HG03108 (cell line): Measurements from ENCODE around the gene GPR108.

Source experiments
- ATAC-seq: cut with Tn5 transposase; IDR thresholded peaks from one replicate; pipeline ENCODE4 v1.9.1; 2021; ENCODE audit warnings: moderate library complexity; ENCODE audit not compliant: unreplicated experiment

GPR108 gene

GRCh38 chr19:6708346-6708745 is 29.0 kb downstream of the GPR108 start:
- no peak for ATAC-seq

GRCh38 chr19:6707658-6708018 is 29.7 kb downstream of the GPR108 start:
- ATAC-seq: no peak

GRCh38 chr19:6707011-6707657 is 30.2 kb downstream of the GPR108 start:
- no peak for ATAC-seq

GRCh38 chr19:6706633-6706958 is 30.8 kb downstream of the GPR108 start:
- ATAC-seq: no peak

GRCh38 chr19:6705931-6706632 is 31.3 kb downstream of the GPR108 start:
- no peak for ATAC-seq

- ATAC-seq: no peak
These were observed 36.6 kb downstream of the GPR108 start for GRCh38 chr19:6700586-6701316.

- ATAC-seq: no peak
These were observed 37.4 kb downstream of the GPR108 start for GRCh38 chr19:6699935-6700334.

- no peak for ATAC-seq
These were observed 40.1 kb downstream of the GPR108 start for GRCh38 chr19:6697291-6697690.

- no peak for ATAC-seq
These were observed 41.0 kb downstream of the GPR108 start for GRCh38 chr19:6696239-6696820.

- no peak for ATAC-seq
These were observed 43.1 kb downstream of the GPR108 start for GRCh38 chr19:6694147-6694815.

GRCh38 chr19:6693681-6694080 is 43.7 kb downstream of the GPR108 start:
- ATAC-seq: no peak

- no peak for ATAC-seq
These were observed 44.3 kb downstream of the GPR108 start for GRCh38 chr19:6693056-6693471.

GRCh38 chr19:6692027-6692426 is 45.4 kb downstream of the GPR108 start:
- ATAC-seq: no peak

GRCh38 chr19:6691342-6691741 is 46.0 kb downstream of the GPR108 start:
- ATAC-seq: no peak

- ATAC-seq: no peak
These were observed 47.1 kb downstream of the GPR108 start for GRCh38 chr19:6690160-6690885.

GRCh38 chr19:6687114-6687513 is 50.3 kb downstream of the GPR108 start:
- ATAC-seq: no peak

- ATAC-seq: no peak
These were observed 50.8 kb downstream of the GPR108 start for GRCh38 chr19:6686628-6686975.

- ATAC-seq: no peak
These were observed 51.3 kb downstream of the GPR108 start for GRCh38 chr19:6685962-6686627.

- no peak for ATAC-seq
These were observed 51.9 kb downstream of the GPR108 start for GRCh38 chr19:6685482-6685881.

- no peak for ATAC-seq
These were observed 53.4 kb downstream of the GPR108 start for GRCh38 chr19:6683971-6684370.
